HepG2 (cell line): ENCODE data around the gene RRAS. TPM values are rescaled to one million over a fixed set of nuclear protein-coding genes. Genes with fewer than 3 reads are reported as not detected.

Experiments
- AGO2 ChIP-seq: fragments of 200-400 bp; formaldehyde crosslinking; optimal IDR thresholded peaks from 2 replicates; pipeline ENCODE3; 2017; ENCODE audit warnings: mild to moderate bottlenecking, low read depth, low read length, moderate library complexity
- CTCF ChIP-seq: sonication (generic); formaldehyde crosslinking; IDR thresholded peaks from 2 replicates; pipeline ENCODE4 v1.5.0; 2020; ENCODE audit warnings: mild to moderate bottlenecking, missing genetic modification reagents, moderate library complexity
- DNMT1 ChIP-seq: sonication (generic); formaldehyde crosslinking; IDR thresholded peaks from 2 replicates; pipeline ENCODE4 v1.5.1; 2020; ENCODE audit warnings: mild to moderate bottlenecking, missing genetic modification reagents
- NAIF1 ChIP-seq: sonication (generic); formaldehyde crosslinking; IDR thresholded peaks from 2 replicates; pipeline ENCODE4 v1.5.0; 2020; ENCODE audit warnings: mild to moderate bottlenecking, missing genetic modification reagents, borderline replicate concordance
- POLR2A ChIP-seq, 2 experiments: IDR thresholded peaks; 2 replicates each; pipeline ENCODE4 v1.6.1; 2011; ENCODE audit warnings: low read depth in 2 of 2, low read length in 2 of 2, mild to moderate bottlenecking in 1 of 2, moderate library complexity in 1 of 2; ENCODE audit not compliant: insufficient read depth in 1 of 2
- PRDM4 ChIP-seq: sonication (generic); formaldehyde crosslinking; IDR thresholded peaks from 2 replicates; pipeline ENCODE4 v1.9.0; 2021; ENCODE audit warnings: missing genetic modification reagents, borderline replicate concordance
- PREB ChIP-seq: sonication (generic); formaldehyde crosslinking; IDR thresholded peaks from 2 replicates; pipeline ENCODE4 v1.4.0; 2020; ENCODE audit warnings: missing genetic modification reagents
- TAF15 ChIP-seq: fragments of 200-400 bp; formaldehyde crosslinking; IDR thresholded peaks from one replicate; pipeline ENCODE4 v1.6.1; 2018; ENCODE audit warnings: mild to moderate bottlenecking, low read depth, low read length; ENCODE audit not compliant: poor library complexity, severe bottlenecking
- ZNF296 ChIP-seq: sonication (generic); formaldehyde crosslinking; conservative IDR thresholded peaks from 2 replicates; pipeline ENCODE4 v1.5.0; 2020; ENCODE audit warnings: mild to moderate bottlenecking, missing genetic modification reagents
- ZNF687 ChIP-seq: sonication (generic); formaldehyde crosslinking; IDR thresholded peaks from 2 replicates; pipeline ENCODE4 v1.5.1; 2020; ENCODE audit warnings: mild to moderate bottlenecking, missing genetic modification reagents, moderate library complexity
- polyA plus RNA-seq, 8 experiments: library from polyadenylated mRNA; depleted of rRNA in 3 of 8; stranded (reverse) in 7 of 8; unstranded in 1 of 8; fragments of >200 nt; fragmentation: Illumina TruSeq in 4 of 8; extraction: Trizol in 4 of 8; gene quantifications; 2 replicates each; pipeline versions ENCODE4 v1.2.1 to v1.2.3, GENCODE V29; 2011 to 2016; ENCODE audit warnings: low read depth in 4 of 8, missing spikeins in 1 of 8, mixed read lengths in 1 of 8; ENCODE audit not compliant: insufficient read depth in 1 of 8
- total RNA-seq, 5 experiments: library from RNA; depleted of rRNA; stranded (reverse); fragments of >200 nt; fragmentation: Illumina TruSeq; extraction: Trizol; gene quantifications; 2 replicates each; pipeline ENCODE4 v1.2.3, GENCODE V29; 2016; ENCODE audit warnings: low read depth in 1 of 5
- TF ChIP-seq, protein P1 (sequence below): sonication (generic); formaldehyde crosslinking; IDR thresholded peaks from 2 replicates; pipeline ENCODE4 v1.4.0; 2020; ENCODE audit warnings: mild to moderate bottlenecking, missing genetic modification reagents

Gene RRAS
- total and polyA plus RNA-seq, 2 of the 13 experiments (the other 11 are each of a cell fraction or from before 2014, with no cell fraction given): 1.5 to 12.0 TPM

DNA sequence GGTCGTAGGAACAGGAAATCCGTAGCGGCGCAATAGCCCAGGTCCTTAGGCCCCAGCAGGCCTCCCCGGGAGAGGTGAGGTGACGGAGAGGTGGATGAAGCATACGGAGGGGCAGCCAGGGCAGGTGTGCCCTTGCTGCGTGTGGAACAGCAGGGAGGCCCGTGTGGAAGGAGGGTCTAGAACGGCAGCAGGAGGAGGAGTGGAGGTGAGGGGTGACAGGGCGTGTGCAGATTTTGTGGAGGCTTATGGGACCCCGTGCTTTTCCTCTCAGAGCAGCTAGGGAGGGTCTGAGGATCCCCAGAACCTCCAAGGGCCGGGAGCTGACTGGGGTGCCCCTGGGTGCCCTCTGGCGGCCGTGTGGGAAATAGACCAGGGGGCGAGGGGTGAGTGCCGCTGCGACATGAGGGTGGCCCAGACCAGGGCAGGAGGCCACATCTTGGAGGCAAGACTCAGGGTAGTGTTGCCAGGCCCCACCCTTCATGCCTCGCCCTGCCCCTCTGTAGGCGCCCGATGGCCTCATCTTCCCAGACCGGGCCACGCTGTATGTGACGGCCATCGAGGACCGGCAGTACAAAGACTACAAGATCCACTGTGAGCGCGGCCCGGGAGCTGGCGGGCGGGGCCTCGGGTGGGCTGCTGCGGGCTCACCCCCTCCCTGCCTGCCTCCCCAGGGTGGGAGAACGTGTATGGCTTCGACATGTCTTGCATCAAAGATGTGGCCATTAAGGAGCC lies 44.5 kb upstream of the RRAS start (continued):
- TF ChIP-seq PRDM4 (CRISPR knock-in tag) (no peak), TAF15 (peak; percentile 43), ZNF687 (CRISPR knock-in tag) (peak; percentile 32; the same call in 1 of the 2 replicates), PREB (CRISPR knock-in tag) (no peak), POLR2A (IDR thresholded peaks at IDR 0.05; ENCODE audit: insufficient read depth in 1 of 2, low read depth in 2 of 2, low read length in 2 of 2) (peak; percentile 25 to 41; a peak in 3 of 4 replicates), ZNF296 (CRISPR knock-in tag) (no peak), CTCF (CRISPR knock-in tag) (peak; percentile 57), AGO2 (peak; percentile 91), NAIF1 (no peak), DNMT1 (peak; percentile 10; the same call in 1 of the 2 replicates)
- TF ChIP-seq, protein P1, sequence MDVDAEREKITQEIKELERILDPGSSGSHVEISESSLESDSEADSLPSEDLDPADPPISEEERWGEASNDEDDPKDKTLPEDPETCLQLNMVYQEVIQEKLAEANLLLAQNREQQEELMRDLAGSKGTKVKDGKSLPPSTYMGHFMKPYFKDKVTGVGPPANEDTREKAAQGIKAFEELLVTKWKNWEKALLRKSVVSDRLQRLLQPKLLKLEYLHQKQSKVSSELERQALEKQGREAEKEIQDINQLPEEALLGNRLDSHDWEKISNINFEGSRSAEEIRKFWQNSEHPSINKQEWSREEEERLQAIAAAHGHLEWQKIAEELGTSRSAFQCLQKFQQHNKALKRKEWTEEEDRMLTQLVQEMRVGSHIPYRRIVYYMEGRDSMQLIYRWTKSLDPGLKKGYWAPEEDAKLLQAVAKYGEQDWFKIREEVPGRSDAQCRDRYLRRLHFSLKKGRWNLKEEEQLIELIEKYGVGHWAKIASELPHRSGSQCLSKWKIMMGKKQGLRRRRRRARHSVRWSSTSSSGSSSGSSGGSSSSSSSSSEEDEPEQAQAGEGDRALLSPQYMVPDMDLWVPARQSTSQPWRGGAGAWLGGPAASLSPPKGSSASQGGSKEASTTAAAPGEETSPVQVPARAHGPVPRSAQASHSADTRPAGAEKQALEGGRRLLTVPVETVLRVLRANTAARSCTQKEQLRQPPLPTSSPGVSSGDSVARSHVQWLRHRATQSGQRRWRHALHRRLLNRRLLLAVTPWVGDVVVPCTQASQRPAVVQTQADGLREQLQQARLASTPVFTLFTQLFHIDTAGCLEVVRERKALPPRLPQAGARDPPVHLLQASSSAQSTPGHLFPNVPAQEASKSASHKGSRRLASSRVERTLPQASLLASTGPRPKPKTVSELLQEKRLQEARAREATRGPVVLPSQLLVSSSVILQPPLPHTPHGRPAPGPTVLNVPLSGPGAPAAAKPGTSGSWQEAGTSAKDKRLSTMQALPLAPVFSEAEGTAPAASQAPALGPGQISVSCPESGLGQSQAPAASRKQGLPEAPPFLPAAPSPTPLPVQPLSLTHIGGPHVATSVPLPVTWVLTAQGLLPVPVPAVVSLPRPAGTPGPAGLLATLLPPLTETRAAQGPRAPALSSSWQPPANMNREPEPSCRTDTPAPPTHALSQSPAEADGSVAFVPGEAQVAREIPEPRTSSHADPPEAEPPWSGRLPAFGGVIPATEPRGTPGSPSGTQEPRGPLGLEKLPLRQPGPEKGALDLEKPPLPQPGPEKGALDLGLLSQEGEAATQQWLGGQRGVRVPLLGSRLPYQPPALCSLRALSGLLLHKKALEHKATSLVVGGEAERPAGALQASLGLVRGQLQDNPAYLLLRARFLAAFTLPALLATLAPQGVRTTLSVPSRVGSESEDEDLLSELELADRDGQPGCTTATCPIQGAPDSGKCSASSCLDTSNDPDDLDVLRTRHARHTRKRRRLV (CRISPR knock-in tag): no peak
